ENCODE results near the gene NLRP6. TPM values are rescaled to one million over a fixed set of nuclear protein-coding genes. Genes with fewer than 3 reads are reported as not detected.
"Not testable (repeated sequence)": the region's sequence is repeated elsewhere in the genome, so short reads cannot be mapped to it uniquely, and the experiment has no call there.

The NLRP6 gene
- polyA plus RNA-seq, 2 of the 4 experiments (the other 2 are of a cell fraction): 0.03 TPM; not detected in 1

GRCh38 chr11:313787-314553 is 35.8 kb downstream of the NLRP6 start, which contains the start of gene IFITM1:
TSS of gene IFITM1 (plus strand) at chr11:314040. CDS start at chr11:314171, 131 bp downstream.
- Histone ChIP-seq H3K4me1 (peaks cover 11% of the 10 kb centered on the region; the same call in 2 of the 3 replicates), H3K4me3 (no peak within 1 kb of the TSS), H3K9me3 (no peaks in the 10 kb centered on the region), H3K27ac (peak within 1 kb of the TSS in 1 of 2 experiments; percentile 63; a peak in 3 of 6 replicates), H3K4me2 (no peak within 1 kb of the TSS)
- CTCF ChIA-PET: no interaction called here
- 84% methylated on average over 16 of the region's 18 CpGs for WGBS (ENCODE audit: missing lambda C conversion rate)
- FAIRE-seq (no peak), DNase-seq (ENCODE audit: low read depth in 1 of 2, low spot score in 1 of 2) (no peak), ATAC-seq (no peak)
- no peak for TF ChIP-seq CHD4 (IDR thresholded peaks at IDR 0.05; ENCODE audit: borderline replicate concordance)
- no peak for TF ChIP-seq NFE2L2 (conservative IDR thresholded peaks at IDR 0.05; ENCODE audit: low read length)
- TF ChIP-seq ZSCAN20 (CRISPR knock-in tag; IDR thresholded peaks at IDR 0.05): no peak
- TF ChIP-seq TFCP2L1 (CRISPR knock-in tag; IDR thresholded peaks at IDR 0.05): no peak
- TF ChIP-seq NR3C1 (IDR thresholded peaks at IDR 0.05): no peak
- TF ChIP-seq RARB (CRISPR knock-in tag; IDR thresholded peaks at IDR 0.05): no peak
- no peak for TF ChIP-seq MAZ (IDR thresholded peaks at IDR 0.05; ENCODE audit: borderline replicate concordance, low read depth, low read length)
- no peak for TF ChIP-seq CBX8 (IDR thresholded peaks at IDR 0.05)
- TF ChIP-seq HOXB13 (CRISPR knock-in tag; IDR thresholded peaks at IDR 0.05; ENCODE audit: low read depth): no peak
- TF ChIP-seq TP53 (CRISPR knock-in tag; IDR thresholded peaks at IDR 0.05): no peak
- TF ChIP-seq FOSL2 (IDR thresholded peaks at IDR 0.05): no peak
- no peak for TF ChIP-seq FOSL2 (CRISPR knock-in tag; IDR thresholded peaks at IDR 0.05)
- no peak for TF ChIP-seq SREBF2 (IDR thresholded peaks at IDR 0.05)
- TF ChIP-seq RCOR1 (IDR thresholded peaks at IDR 0.05; ENCODE audit: low read depth, low read length): no peak
- no peak for TF ChIP-seq EHMT2 (IDR thresholded peaks at IDR 0.05; ENCODE audit: low read depth)
- no peak for TF ChIP-seq ESRRA (IDR thresholded peaks at IDR 0.05; ENCODE audit: borderline replicate concordance, low read length)
- POLR2A ChIA-PET: no interaction called here

- ATAC-seq; FAIRE-seq; H3K4me1 ChIP-seq; DNase-seq (ENCODE audit: low read depth in 1 of 2, low spot score in 1 of 2); H3K4me3 ChIP-seq; POLR2A ChIA-PET; H3K27ac ChIP-seq; H3K9me3 ChIP-seq; H3K4me2 ChIP-seq: not testable (repeated sequence)
- CTCF ChIA-PET: interaction anchor here (1.3 kb wide), 1 partner anchor 41 kb away, joined by 5 read pairs; no protein-coding TSS in a partner anchor
- whole genome bisulfite sequencing (ENCODE audit: missing lambda C conversion rate): 77% methylated on average over 5 of the region's 6 CpGs
These were observed 36.3 kb downstream of the NLRP6 start for GRCh38 chr11:314554-314875.

- Histone ChIP-seq H3K4me3 (no peak overlapping the region), H3K9me3 (no peaks in the 10 kb centered on the region), H3K27ac (no peak overlapping the region), H3K4me1 (peaks cover 4% of the 10 kb centered on the region; the same call in 2 of the 3 replicates), H3K4me2 (no peak overlapping the region)
- TF ChIP-seq CTCF (IDR thresholded peaks at IDR 0.05) (no peak), CBX2 (IDR thresholded peaks at IDR 0.05; ENCODE audit: borderline replicate concordance, low read depth) (no peak), KDM5A (IDR thresholded peaks at IDR 0.05) (no peak), SMC3 (IDR thresholded peaks at IDR 0.05) (no peak), BHLHE40 (IDR thresholded peaks at IDR 0.05; ENCODE audit: low read depth, low read length) (no peak), MYC (IDR thresholded peaks at IDR 0.05; ENCODE audit: borderline replicate concordance, low read length) (no peak), EHF (CRISPR knock-in tag; IDR thresholded peaks at IDR 0.05) (no peak), POLR2A (IDR thresholded peaks at IDR 0.05; ENCODE audit: low read length) (no peak), EHMT2 (IDR thresholded peaks at IDR 0.05; ENCODE audit: low read depth) (no peak), RFX5 (IDR thresholded peaks at IDR 0.05) (no peak), NR3C1 (IDR thresholded peaks at IDR 0.05) (no peak), RCOR1 (IDR thresholded peaks at IDR 0.05; ENCODE audit: low read depth, low read length) (no peak)
- TF ChIP-seq, protein P1, sequence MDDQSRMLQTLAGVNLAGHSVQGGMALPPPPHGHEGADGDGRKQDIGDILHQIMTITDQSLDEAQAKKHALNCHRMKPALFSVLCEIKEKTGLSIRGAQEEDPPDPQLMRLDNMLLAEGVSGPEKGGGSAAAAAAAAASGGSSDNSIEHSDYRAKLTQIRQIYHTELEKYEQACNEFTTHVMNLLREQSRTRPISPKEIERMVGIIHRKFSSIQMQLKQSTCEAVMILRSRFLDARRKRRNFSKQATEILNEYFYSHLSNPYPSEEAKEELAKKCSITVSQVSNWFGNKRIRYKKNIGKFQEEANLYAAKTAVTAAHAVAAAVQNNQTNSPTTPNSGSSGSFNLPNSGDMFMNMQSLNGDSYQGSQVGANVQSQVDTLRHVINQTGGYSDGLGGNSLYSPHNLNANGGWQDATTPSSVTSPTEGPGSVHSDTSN (IDR thresholded peaks at IDR 0.05): no peak
- TF ChIP-seq, protein P2, sequence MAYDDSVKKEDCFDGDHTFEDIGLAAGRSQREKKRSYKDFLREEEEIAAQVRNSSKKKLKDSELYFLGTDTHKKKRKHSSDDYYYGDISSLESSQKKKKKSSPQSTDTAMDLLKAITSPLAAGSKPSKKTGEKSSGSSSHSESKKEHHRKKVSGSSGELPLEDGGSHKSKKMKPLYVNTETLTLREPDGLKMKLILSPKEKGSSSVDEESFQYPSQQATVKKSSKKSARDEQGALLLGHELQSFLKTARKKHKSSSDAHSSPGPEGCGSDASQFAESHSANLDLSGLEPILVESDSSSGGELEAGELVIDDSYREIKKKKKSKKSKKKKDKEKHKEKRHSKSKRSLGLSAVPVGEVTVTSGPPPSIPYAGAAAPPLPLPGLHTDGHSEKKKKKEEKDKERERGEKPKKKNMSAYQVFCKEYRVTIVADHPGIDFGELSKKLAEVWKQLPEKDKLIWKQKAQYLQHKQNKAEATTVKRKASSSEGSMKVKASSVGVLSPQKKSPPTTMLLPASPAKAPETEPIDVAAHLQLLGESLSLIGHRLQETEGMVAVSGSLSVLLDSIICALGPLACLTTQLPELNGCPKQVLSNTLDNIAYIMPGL (CRISPR knock-in tag; IDR thresholded peaks at IDR 0.05; ENCODE audit: borderline replicate concordance): no peak
- TF ChIP-seq, protein P3, sequence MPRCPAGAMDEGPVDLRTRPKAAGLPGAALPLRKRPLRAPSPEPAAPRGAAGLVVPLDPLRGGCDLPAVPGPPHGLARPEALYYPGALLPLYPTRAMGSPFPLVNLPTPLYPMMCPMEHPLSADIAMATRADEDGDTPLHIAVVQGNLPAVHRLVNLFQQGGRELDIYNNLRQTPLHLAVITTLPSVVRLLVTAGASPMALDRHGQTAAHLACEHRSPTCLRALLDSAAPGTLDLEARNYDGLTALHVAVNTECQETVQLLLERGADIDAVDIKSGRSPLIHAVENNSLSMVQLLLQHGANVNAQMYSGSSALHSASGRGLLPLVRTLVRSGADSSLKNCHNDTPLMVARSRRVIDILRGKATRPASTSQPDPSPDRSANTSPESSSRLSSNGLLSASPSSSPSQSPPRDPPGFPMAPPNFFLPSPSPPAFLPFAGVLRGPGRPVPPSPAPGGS (IDR thresholded peaks at IDR 0.05): no peak
- DNase-seq (ENCODE audit: low read depth in 1 of 2, low spot score in 1 of 2): no peak
- WGBS (ENCODE audit: missing lambda C conversion rate): 68% methylated on average over 9 of the region's 9 CpGs
- POLR2A ChIA-PET: no interaction called here
- FAIRE-seq: no peak
- no peak for ATAC-seq
- CTCF ChIA-PET: interaction anchor here (1.2 to 3.3 kb wide), 5 partner anchors 9 to 40 kb away, joined by 3 to 38 read pairs (median 5); partner anchors contain the start of gene IFITM2
These were observed 36.9 kb downstream of the NLRP6 start for GRCh38 chr11:315051-315481.

Measured in A549 (cell line).